Sigmoid colon (tissue), 4 donors: ENCODE data around the gene SYMPK.

Source experiments
- CTCF ChIP-seq, 4 experiments: fragments of 450-650 bp in 3 of 4; fragments of 200-600 bp in 1 of 4; IDR thresholded peaks; one replicate each; pipeline ENCODE4 v1.5.1; 2016 to 2019; ENCODE audit warnings: antibody characterized with exemption in 4 of 4, mild to moderate bottlenecking in 3 of 4, moderate library complexity in 2 of 4
- POLR2A ChIP-seq, 2 donors: fragments of 450-650 bp; IDR thresholded peaks; one replicate each; pipeline ENCODE4 v1.6.1; 2016; ENCODE audit warnings: antibody characterized with exemption in 2 of 2, mild to moderate bottlenecking in 2 of 2, moderate library complexity in 2 of 2
- POLR2AphosphoS5 ChIP-seq, 4 donors: sonication (generic); formaldehyde crosslinking; IDR thresholded peaks; one replicate each; pipeline ENCODE4 v1.6.1; 2017; ENCODE audit warnings: antibody characterized with exemption in 4 of 4

GRCh38 chr19:45911291-45911690 lies 48.3 kb upstream of the SYMPK start:
- TF ChIP-seq POLR2A (IDR thresholded peaks at IDR 0.05) (no peak), POLR2AphosphoS5 (IDR thresholded peaks at IDR 0.05) (no peak), CTCF (IDR thresholded peaks at IDR 0.05) (no peak)
